OCI-LY7 (cell line): ENCODE data around the gene CTDSPL2.

Experiments used
- EZH2phosphoT487 ChIP-seq: fragments of 200-600 bp; sonication (generic); IDR thresholded peaks from 2 replicates; pipeline ENCODE4 v1.6.1; 2018; ENCODE audit warnings: low read depth, borderline replicate concordance, mild to moderate bottlenecking, mixed run types, antibody characterized with exemption, low read length, moderate library complexity, mixed read lengths
- TF ChIP-seq, protein P1 (sequence below): fragments of 200-600 bp; sonication (generic); conservative IDR thresholded peaks from 2 replicates; pipeline ENCODE4 v1.5.1; 2014; ENCODE audit warnings: mild to moderate bottlenecking, antibody characterized with exemption, low read length, moderate library complexity, mixed read lengths

DNA sequence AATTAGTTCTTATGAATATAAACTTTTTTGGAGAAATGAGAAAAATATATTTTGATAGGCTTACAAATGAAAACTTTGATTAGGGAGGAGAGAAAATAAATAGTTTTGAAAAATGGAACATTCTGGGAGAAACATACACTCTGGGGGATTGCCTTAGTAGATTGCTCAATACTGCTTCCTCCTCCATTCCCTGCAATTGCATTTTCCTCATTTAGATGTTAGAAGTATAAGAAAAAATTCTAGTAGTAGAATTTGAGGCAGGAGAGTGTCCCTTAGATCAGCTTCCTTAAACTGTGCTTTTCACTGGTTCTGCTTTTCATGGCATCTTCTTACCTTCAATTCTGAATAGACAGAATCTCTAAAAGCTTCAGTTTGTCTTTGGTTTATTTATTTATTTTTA is 46.2 kb upstream of the CTDSPL2 start:
- TF ChIP-seq, protein P1, sequence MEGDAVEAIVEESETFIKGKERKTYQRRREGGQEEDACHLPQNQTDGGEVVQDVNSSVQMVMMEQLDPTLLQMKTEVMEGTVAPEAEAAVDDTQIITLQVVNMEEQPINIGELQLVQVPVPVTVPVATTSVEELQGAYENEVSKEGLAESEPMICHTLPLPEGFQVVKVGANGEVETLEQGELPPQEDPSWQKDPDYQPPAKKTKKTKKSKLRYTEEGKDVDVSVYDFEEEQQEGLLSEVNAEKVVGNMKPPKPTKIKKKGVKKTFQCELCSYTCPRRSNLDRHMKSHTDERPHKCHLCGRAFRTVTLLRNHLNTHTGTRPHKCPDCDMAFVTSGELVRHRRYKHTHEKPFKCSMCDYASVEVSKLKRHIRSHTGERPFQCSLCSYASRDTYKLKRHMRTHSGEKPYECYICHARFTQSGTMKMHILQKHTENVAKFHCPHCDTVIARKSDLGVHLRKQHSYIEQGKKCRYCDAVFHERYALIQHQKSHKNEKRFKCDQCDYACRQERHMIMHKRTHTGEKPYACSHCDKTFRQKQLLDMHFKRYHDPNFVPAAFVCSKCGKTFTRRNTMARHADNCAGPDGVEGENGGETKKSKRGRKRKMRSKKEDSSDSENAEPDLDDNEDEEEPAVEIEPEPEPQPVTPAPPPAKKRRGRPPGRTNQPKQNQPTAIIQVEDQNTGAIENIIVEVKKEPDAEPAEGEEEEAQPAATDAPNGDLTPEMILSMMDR, result no peak
- no peak for TF ChIP-seq EZH2phosphoT487
